K562 (cell line): ENCODE data around the gene AMBRA1. TPM values are rescaled to one million over a fixed set of nuclear protein-coding genes. Genes with fewer than 3 reads are reported as not detected.

ENCODE experiments used
- ARID3A ChIP-seq: IDR thresholded peaks from 2 replicates; pipeline ENCODE4 v1.6.1; 2012; ENCODE audit warnings: low read depth, low read length, improper control_type of control experiment, borderline replicate concordance
- BMI1 ChIP-seq: fragments of 150-350 bp; IDR thresholded peaks from 2 replicates; pipeline ENCODE4 v1.6.1; 2014; ENCODE audit warnings: low read length
- CTBP1 ChIP-seq: fragments of 450-650 bp; IDR thresholded peaks from 2 replicates; pipeline ENCODE4 v1.6.1; 2016; ENCODE audit warnings: borderline replicate concordance
- ETV6 ChIP-seq, 3 experiments: fragments of 150-350 bp in 1 of 3; sonication (generic) in 1 of 3; formaldehyde crosslinking in 1 of 3; IDR thresholded peaks; 2 replicates each; pipeline versions ENCODE4 v1.6.1 to v1.8.0; 2014 to 2022; ENCODE audit warnings: borderline replicate concordance in 2 of 3, low read depth in 2 of 3, antibody characterized with exemption in 1 of 3, low read length in 1 of 3, mild to moderate bottlenecking in 1 of 3, missing genetic modification reagents in 1 of 3
- FOXO4 ChIP-seq: fragments of 450-650 bp; formaldehyde crosslinking; IDR thresholded peaks from 2 replicates; pipeline ENCODE4 v1.4.0; 2020; ENCODE audit warnings: mild to moderate bottlenecking, moderate library complexity
- HDAC2 ChIP-seq: fragments of 450-650 bp; IDR thresholded peaks from 2 replicates; pipeline ENCODE4 v1.6.1; 2016; ENCODE audit warnings: mild to moderate bottlenecking
- MYC ChIP-seq, 2 experiments: fragments of 250-450 bp in 1 of 2; sonication (Bioruptor Pico) in 1 of 2; IDR thresholded peaks; 2 replicates each; pipeline versions ENCODE4 v1.5.1 to v1.6.1; 2012 to 2021; ENCODE audit warnings: low read depth in 2 of 2, borderline replicate concordance in 1 of 2, improper control_type of control experiment in 1 of 2, low read length in 1 of 2, mild to moderate bottlenecking in 1 of 2, moderate library complexity in 1 of 2
- NR3C1 ChIP-seq: sonication (generic); formaldehyde crosslinking; IDR thresholded peaks from 2 replicates; pipeline ENCODE4 v1.8.1; 2022; ENCODE audit warnings: missing genetic modification reagents
- POLR3A ChIP-seq: IDR thresholded peaks from 2 replicates; pipeline ENCODE4 v1.6.1; 2011; ENCODE audit warnings: borderline replicate concordance, mild to moderate bottlenecking, moderate library complexity; ENCODE audit not compliant: insufficient read length, insufficient read depth; ENCODE audit errors: extremely low read depth
- PTBP1 ChIP-seq: fragments of 200-400 bp; formaldehyde crosslinking; IDR thresholded peaks from 2 replicates; pipeline ENCODE4 v1.6.1; 2017; ENCODE audit warnings: low read depth, low read length
- RBM17 ChIP-seq: fragments of 200-400 bp; formaldehyde crosslinking; IDR thresholded peaks from 2 replicates; pipeline ENCODE4 v1.6.1; 2017; ENCODE audit warnings: low read depth, mild to moderate bottlenecking, low read length, borderline replicate concordance
- SMARCC2 ChIP-seq: fragments of 450-650 bp; IDR thresholded peaks from 2 replicates; pipeline ENCODE4 v1.6.1; 2017; ENCODE audit warnings: antibody characterized with exemption, moderate library complexity, mild to moderate bottlenecking, low read depth
- SOX6 ChIP-seq: fragments of 450-650 bp; IDR thresholded peaks from 2 replicates; pipeline ENCODE4 v1.6.1; 2014; ENCODE audit warnings: mild to moderate bottlenecking
- TARDBP ChIP-seq: fragments of 450-650 bp; IDR thresholded peaks from 2 replicates; pipeline ENCODE4 v1.6.1; 2016
- TCF15 ChIP-seq: fragments of 250-450 bp; sonication (Bioruptor Pico); IDR thresholded peaks from 2 replicates; pipeline ENCODE4 v1.8.0; 2022; ENCODE audit warnings: moderate library complexity, mild to moderate bottlenecking, inconsistent platforms
- TSC22D4 ChIP-seq: fragments of 450-650 bp; IDR thresholded peaks from 2 replicates; pipeline ENCODE4 v1.6.1; 2016; ENCODE audit warnings: missing genetic modification characterization, missing biosample characterization, control low read depth
- ZBTB7A ChIP-seq: IDR thresholded peaks from 2 replicates; pipeline ENCODE4 v1.6.1; 2011; ENCODE audit warnings: low read depth, mild to moderate bottlenecking, low read length, moderate library complexity, borderline replicate concordance; ENCODE audit not compliant: control insufficient read depth
- ZNF133 ChIP-seq: fragments of 250-450 bp; sonication (Bioruptor Pico); IDR thresholded peaks from 2 replicates; pipeline ENCODE4 v1.4.0; 2020; ENCODE audit warnings: mild to moderate bottlenecking
- ZNF174 ChIP-seq: fragments of 250-450 bp; sonication (Bioruptor Pico); IDR thresholded peaks from 2 replicates; pipeline ENCODE4 v1.4.0; 2020; ENCODE audit warnings: mild to moderate bottlenecking
- ZNF263 ChIP-seq: sonication (generic); formaldehyde crosslinking; IDR thresholded peaks from 2 replicates; pipeline ENCODE4 v1.8.0; 2022; ENCODE audit warnings: mild to moderate bottlenecking, missing genetic modification reagents, borderline replicate concordance
- ZNF583 ChIP-seq: fragments of 250-450 bp; sonication (Bioruptor Pico); IDR thresholded peaks from 2 replicates; pipeline ENCODE4 v1.4.0; 2020
- ZNF695 ChIP-seq: fragments of 450-650 bp; formaldehyde crosslinking; IDR thresholded peaks from 2 replicates; pipeline ENCODE4 v1.4.0; 2020; ENCODE audit warnings: mild to moderate bottlenecking, moderate library complexity
- ZNF76 ChIP-seq: fragments of 250-450 bp; sonication (Bioruptor Pico); IDR thresholded peaks from 2 replicates; pipeline ENCODE4 v1.4.0; 2020; ENCODE audit warnings: mild to moderate bottlenecking, moderate library complexity, borderline replicate concordance
- polyA plus RNA-seq, 8 experiments: library from polyadenylated mRNA; depleted of rRNA in 4 of 8; stranded (reverse) in 5 of 8; unstranded in 3 of 8; fragments of >200 nt; fragmentation: Nextera tagmentation in 2 of 8; fragmentation: Illumina TruSeq in 1 of 8; extraction: Ambion mirVana in 2 of 8; extraction: Trizol in 1 of 8; gene quantifications; 2 replicates each; pipeline versions ENCODE4 v1.2.1 to v1.2.3, GENCODE V29; 2011 to 2014; ENCODE audit warnings: inconsistent platforms in 1 of 8, missing spikeins in 1 of 8
- total RNA-seq, 7 experiments: library from RNA; depleted of rRNA in 6 of 7; stranded (reverse); fragments of >200 nt in 6 of 7; fragmentation: Illumina TruSeq in 2 of 7; extraction: Trizol in 2 of 7; gene quantifications; 2 replicates each; pipeline versions ENCODE4 v1.2.1 to v1.2.3, GENCODE V29; 2011 to 2021; ENCODE audit warnings: low replicate concordance in 1 of 7
- TF ChIP-seq, protein P1 (sequence below): fragments of 450-650 bp; IDR thresholded peaks from 2 replicates; pipeline ENCODE4 v1.7.0; 2016; ENCODE audit warnings: borderline replicate concordance

AMBRA1 gene
- total and polyA plus RNA-seq, 9 of the 15 experiments (the other 6 are each of a cell fraction or from before 2014, with no cell fraction given), result 0.15 to 24.5 (median 13.0) TPM

- TF ChIP-seq ZNF133 (CRISPR knock-in tag) (no peak), ZBTB7A (0 out of 2 replicates have a peak, but pooled peaks have one; percentile 75), ZNF76 (CRISPR knock-in tag) (no peak), TCF15 (CRISPR knock-in tag) (no peak), NR3C1 (CRISPR knock-in tag) (no peak), ETV6 (IDR thresholded peaks at IDR 0.05; ENCODE audit: borderline replicate concordance in 1 of 2, low read depth in 2 of 2, low read length in 1 of 2) (no peak), ETV6 (CRISPR knock-in tag; IDR thresholded peaks at IDR 0.05; ENCODE audit: borderline replicate concordance) (no peak), TARDBP (no peak), HDAC2 (no peak), PTBP1 (no peak), RBM17 (no peak), SMARCC2 (no peak), CTBP1 (peak; percentile 12; the same call in 1 of the 2 replicates), TSC22D4 (tag) (no peak), MYC (IDR thresholded peaks at IDR 0.05; ENCODE audit: low read depth, low read length) (peak; percentile 15; the same call in 1 of the 2 replicates), MYC (CRISPR knock-in tag; IDR thresholded peaks at IDR 0.05; ENCODE audit: borderline replicate concordance, low read depth) (no peak), ZNF174 (CRISPR knock-in tag) (no peak), SOX6 (no peak), FOXO4 (CRISPR knock-in tag) (no peak), ZNF583 (CRISPR knock-in tag) (no peak), ZNF695 (CRISPR knock-in tag) (no peak), ZNF263 (CRISPR knock-in tag) (peak; percentile 71; the same call in 1 of the 2 replicates), ARID3A (no peak), POLR3A (no peak), BMI1 (no peak)
- TF ChIP-seq, protein P1, sequence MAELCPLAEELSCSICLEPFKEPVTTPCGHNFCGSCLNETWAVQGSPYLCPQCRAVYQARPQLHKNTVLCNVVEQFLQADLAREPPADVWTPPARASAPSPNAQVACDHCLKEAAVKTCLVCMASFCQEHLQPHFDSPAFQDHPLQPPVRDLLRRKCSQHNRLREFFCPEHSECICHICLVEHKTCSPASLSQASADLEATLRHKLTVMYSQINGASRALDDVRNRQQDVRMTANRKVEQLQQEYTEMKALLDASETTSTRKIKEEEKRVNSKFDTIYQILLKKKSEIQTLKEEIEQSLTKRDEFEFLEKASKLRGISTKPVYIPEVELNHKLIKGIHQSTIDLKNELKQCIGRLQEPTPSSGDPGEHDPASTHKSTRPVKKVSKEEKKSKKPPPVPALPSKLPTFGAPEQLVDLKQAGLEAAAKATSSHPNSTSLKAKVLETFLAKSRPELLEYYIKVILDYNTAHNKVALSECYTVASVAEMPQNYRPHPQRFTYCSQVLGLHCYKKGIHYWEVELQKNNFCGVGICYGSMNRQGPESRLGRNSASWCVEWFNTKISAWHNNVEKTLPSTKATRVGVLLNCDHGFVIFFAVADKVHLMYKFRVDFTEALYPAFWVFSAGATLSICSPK, result no peak
Measured at GRCh38 chr11:46367244-46367915, 226.4 kb downstream of the AMBRA1 start (continued).
